Body of pancreas (tissue), 4 donors: ENCODE measurements around the gene GALNT9.

Experiments used
- CTCF ChIP-seq, 7 experiments: fragments of 450-650 bp in 4 of 7; fragments of 200-600 bp in 3 of 7; sonication (generic) in 3 of 7; IDR thresholded peaks; one replicate each; pipeline ENCODE4 v1.5.1; 2016 to 2019; ENCODE audit warnings: antibody characterized with exemption in 7 of 7
- POLR2A ChIP-seq, 3 donors: fragments of 450-650 bp; IDR thresholded peaks; one replicate each; pipeline ENCODE4 v1.6.1; 2016; ENCODE audit warnings: antibody characterized with exemption in 3 of 3, mild to moderate bottlenecking in 2 of 3

- no peak for TF ChIP-seq POLR2A (IDR thresholded peaks at IDR 0.05)
- no peak for TF ChIP-seq CTCF (IDR thresholded peaks at IDR 0.05)
Measured at GRCh38 chr12:132276066-132276826, 53.1 kb downstream of the GALNT9 start.
